Esophagus mucosa (tissue), 1 donor: ENCODE measurements around the gene HBB. TPM values are rescaled to one million over a fixed set of nuclear protein-coding genes. Genes with fewer than 3 reads are reported as not detected.

Experiments
- ATAC-seq: fragments of 200-7000 bp; cut with Tn5 transposase; one replicate; pipeline ENCODE4 v1.9.1; 2020
- total RNA-seq: library from RNA; stranded (reverse); gene quantifications from one replicate; pipeline ENCODE4 v1.2.4, GENCODE V29; 2023
- donor health status: DM: yes; HTN: yes; CAD: no.

Gene HBB
- total RNA-seq, 1 donor from 2014 or later = 20.2 TPM

DNA sequence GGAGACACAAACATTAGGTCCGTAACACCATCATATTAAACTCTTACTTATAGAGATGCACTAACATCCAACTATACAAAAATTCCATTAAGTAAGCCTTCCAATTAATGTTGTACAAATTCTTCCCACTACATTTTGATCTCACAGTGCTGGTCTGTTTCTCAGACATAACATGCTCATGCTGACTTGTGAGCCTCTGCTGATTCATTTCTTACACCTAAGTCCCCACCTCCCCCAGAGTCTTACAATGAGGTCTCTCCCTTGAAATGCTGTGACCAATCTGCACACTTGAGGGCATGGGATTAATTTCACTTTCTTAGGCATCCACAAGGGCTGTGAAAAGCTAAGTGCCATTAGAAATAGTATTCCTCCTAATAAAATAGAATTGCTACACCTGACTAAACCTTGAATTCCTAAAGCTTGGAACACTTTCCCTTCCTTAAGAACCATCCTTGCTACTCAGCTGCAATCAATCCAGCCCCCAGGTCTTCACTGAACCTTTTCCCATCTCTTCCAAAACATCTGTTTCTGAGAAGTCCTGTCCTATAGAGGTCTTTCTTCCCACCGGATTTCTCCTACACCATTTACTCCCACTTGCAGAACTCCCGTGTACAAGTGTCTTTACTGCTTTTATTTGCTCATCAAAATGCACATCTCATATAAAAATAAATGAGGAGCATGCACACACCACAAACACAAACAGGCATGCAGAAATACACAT, 20.8 kb upstream of the HBB start:
- no peak for ATAC-seq

DNA sequence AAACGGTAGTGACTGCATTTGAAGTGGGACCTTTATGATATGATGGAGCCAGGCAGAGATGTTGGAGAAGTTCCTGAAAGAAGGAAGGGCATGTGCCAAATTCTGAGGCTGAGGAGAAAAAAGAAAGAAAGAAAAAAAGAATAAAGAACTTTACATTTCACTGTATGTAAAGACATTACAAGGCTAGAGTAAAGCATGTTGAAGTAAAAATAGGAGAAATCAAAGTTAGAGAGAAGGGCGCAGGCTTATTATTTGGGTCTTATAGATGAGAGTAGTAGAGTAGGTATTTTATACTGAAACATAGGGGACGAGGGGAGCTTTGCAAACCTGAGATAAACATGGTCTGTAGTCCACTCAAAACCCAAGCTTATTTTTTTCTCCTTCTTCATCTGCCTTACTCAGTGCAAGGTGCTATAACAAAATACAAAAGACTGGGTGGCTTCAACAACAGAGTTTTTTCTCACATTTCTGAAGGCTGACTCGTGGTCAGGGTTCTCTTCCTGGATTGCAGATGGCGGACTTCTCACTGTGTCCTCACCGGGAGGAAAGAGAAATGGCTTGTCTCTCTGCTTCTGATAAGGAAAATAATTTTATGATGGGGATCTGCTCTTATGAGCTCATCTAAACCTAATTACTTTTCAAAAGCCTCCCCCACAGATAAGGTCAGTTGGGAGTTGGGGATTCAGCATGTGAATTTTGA, 20.1 kb upstream of the HBB start:
- no peak for ATAC-seq

DNA sequence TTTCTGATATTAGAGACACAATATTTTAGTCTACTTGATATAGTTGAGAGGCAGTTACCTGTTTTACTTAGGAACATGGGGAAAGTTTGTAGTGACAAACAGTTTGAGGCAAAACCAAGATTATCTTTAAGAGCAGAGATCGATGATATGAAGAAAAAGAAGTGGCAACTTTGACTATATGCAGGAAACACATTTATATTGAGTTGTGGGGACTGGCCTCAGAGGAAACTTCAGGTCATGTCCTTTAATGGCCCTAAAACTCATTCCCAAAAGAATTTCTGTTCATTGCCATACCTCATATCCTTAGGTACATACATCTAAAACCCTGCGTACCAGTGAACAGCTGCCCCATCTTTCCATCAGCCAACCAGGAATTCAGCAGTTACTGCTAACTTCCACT, 18.3 kb upstream of the HBB start:
- no peak for ATAC-seq

DNA sequence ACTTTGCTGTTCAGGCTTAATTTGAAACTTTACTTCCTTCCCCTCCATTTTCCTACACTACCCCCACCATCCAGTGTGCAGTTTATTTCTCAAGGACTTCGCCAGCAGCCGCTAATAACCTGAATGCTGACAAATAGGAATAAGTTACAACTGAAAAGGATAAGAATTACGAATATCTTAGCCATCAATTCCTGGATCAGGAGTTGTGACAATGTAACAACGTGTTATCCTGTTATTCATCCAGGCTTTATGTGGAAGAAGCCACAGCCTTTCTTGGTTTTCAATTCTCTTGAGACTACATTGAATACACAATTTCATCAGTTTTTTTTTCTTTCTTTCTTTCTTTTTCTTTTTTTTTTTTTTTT, 16.9 kb upstream of the HBB start:
- ATAC-seq = no peak

DNA sequence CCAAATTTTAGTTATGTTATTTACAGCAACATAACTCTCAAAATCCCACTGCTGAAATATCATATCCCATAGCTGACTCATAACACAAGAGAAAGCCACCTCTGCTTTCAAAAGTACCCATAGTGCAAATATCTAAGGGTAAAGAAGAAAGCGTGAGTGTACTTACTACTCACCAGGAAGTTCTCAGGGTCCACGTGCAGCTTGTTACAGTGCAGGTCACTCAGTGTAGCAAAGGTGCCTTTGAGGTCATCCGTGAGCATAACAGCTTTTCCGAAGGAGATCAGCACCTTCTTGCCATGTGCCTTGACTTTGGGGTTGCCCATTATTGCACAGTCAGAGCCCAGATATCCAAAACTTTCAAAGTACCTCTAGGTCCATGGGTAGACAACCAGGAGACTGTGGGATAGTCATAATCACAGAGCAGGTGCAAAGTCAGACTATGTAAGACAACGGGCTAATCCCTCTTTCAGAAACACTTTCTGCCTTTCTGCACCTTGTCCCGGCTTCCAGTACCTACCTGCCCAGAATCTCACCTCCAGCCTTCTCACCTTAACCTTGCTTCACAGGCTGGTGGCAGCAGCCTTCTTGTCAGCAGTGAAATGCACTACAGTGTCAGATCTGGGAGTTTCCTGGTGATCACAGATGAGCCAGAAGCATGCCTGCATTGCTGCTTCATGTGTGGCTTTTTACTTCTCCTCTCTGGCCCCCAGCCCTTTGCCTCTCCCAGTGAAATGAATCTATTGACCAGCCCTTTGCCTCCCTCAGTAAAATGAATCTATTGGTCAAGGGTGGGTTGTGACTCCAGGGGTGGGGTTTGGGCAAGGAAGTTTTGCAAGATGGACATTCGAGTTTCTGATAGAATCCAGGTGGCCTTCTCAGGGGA, 16.3 kb upstream of the HBB start:
- no peak for ATAC-seq

DNA sequence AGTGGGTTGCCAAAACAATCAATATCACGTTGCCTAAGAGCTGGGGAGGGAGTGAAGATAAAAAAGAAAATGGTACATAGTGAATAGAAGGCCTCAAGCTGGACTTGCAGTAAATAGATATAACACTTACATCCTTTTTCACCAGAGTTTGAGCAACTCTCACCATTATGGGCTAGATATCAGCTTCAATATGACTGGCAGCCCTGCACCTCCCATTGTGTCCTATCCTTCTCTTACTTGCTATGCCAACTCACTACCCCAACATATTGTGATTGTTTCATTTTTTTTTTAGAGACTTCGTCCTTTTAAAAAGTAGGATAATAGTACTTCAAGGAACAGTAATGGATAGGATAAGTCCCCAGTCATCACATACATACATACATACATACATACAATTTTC, 15.3 kb upstream of the HBB start:
- no peak for ATAC-seq

DNA sequence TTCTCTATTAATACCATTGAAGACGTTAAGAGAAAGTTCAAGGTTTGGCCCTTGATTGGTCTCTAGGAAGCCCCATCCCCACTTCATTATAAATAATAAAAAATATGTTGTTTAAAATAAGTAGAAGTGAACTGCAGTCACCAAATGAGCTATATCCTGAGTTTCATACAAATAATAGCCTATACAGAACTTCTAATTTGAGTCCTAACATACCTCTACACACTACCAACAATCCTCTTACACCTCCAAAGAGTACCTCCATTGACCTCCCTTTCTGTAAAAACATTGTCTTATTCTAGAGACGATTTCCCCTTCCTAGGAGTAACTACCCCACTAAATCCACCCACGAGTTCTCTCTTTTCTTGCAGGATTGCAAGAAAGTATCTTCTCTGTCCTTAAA, 14.6 kb upstream of the HBB start:
- no peak for ATAC-seq

DNA sequence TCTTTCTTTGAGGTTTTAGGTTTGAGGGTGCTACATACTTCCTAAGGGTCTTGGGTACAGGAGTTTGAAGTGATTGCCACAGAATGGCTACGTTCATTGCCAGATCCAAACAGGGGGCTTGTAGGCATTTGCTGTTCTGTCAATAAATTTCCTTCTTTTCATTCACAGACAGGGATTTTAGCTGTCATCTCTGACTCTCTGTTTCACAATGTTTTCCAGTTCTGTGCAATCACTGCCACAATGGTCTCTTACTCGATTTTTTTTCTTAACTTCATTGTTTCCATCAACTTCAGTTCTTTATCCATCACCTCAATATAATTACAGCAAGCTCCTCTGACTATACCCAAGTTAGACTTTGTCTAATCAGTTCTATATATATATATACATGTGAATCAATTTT, 13.6 kb upstream of the HBB start:
- ATAC-seq = no peak

DNA sequence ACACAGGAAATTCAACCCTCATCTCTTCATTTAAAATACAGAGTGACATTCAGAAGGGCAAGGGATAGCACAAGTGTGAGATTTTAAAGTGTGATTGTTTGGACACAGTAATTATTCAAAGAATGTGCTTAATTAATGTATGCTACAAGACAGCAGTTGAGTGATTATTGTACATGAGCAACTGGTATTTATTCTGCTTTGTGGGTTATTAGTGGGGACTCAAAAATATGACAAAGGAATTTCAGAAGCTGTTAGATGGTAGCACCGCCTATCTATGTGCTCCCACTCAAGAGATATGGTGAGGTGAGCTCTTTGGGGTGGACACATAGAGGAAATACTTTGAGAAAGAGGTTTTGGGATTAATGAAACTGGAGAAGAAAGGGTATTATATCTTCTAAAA, 13.2 kb upstream of the HBB start:
- ATAC-seq = no peak

DNA sequence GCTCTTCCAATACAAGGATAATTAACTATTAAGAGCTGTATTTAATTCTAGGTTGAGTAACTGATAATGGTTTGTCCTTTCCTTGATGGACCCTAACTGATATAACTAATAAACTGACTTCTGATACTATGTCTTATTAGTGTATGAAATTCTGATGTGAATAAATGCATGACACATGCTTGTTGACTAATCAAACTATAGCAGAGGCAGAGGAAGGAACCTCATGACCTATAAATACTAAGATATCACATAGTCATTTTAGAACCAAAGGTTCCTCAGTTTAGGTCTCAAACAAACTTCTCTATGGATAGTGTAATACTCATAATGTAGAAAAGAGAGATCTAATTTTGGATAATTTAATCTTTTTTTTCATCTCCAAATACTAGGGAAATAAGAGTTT, 12.2 kb upstream of the HBB start:
- ATAC-seq = no peak

DNA sequence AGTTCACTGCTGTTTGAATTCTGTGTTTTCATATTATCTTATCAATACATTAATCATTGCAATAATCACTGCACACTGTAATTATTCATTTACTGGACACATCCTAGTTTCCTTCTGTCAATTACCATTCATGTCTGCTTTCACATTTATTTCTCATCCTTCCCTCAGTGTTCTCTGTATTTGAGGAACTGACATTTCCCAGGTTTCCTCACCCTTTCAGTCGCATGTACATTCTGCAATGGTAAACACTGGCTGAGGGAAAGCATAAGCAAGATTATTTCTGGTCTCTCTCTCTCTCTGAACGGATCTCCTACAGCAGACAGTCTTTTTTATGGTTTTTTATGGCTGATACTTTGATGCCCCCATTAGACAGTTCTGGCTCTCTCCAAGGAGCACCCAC, 11.6 kb upstream of the HBB start:
- no peak for ATAC-seq

DNA sequence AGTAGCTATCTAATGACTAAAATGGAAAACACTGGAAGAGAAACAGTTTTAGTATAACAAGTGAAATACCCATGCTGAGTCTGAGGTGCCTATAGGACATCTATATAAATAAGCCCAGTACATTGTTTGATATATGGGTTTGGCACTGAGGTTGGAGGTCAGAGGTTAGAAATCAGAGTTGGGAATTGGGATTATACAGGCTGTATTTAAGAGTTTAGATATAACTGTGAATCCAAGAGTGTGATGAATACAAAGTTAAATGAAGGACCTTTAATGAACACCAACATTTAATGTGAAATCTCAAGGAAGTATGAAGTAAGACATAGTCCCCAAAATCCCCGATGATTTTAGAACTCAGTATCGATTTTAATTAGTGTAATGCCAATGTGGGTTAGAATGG, 10.5 kb upstream of the HBB start:
- ATAC-seq = no peak

DNA sequence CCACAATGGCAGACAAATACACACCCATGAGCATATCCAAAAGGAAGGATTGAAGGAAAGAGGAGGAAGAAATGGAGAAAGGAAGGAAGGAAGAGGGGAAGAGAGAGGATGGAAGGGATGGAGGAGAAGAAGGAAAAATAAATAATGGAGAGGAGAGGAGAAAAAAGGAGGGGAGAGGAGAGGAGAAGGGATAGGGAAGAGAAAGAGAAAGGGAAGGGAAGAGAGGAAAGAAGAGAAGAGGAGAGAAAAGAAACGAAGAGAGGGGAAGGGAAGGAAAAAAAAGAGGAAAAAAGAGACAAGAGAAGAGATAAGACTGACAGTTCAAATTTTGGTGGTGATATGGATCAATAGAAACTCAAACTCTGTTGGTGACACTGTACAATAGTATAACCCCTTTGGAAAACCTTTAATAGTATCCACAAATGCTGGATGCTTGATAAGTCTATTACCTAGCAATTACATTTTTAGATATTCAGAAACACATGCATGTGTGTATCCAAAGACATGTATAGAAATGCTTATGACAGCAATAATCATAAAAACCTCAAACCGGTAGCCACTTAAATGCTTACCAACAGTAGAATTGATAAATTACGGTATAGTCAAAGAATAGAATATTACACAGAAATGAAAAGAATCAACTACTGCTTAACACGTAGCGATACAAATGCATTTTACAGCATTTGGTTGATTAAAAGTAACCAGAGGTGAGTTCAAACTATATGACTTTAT, 8.7 kb upstream of the HBB start:
- no peak for ATAC-seq

DNA sequence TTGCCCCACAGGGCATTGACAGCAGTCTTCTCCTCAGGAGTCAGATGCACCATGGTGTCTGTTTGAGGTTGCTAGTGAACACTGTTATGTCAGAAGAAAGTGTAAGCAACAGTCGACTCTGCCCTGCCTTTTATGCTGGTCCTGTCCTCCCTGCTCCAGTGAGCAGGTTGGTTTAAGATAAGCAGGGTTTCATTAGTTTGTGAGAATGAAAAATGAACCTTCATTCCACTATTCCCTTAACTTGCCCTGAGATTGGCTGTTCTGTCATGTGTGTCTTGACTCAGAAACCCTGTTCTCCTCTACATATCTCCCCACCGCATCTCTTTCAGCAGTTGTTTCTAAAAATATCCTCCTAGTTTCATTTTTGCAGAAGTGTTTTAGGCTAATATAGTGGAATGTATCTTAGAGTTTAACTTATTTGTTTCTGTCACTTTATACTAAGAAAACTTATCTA, 7.5 kb upstream of the HBB start, which contains the start of gene HBD:
Gene HBD, minus strand, starts transcription at position 103 of the 454 bp plus-strand sequence. Its CDS starts 50 bp downstream, at position 53.
- ATAC-seq = no peak

DNA sequence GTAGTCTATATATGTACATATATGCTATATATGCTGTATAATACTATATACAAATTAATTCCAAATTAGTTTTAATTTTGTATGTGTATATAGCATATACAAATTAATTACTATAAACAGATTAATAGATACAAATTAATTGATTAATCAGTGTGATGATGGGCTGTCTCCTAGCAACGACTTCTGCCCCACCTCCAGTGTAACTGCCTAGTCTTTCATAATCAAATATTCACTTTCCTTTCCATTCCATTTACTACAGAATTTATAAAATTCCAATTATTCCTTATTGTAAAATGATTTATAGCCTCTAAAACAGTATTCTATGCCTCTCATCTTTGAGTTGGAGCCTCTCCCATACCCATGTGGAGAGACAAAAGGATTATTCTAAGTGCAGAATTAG, 6.4 kb upstream of the HBB start:
- ATAC-seq = no peak

DNA sequence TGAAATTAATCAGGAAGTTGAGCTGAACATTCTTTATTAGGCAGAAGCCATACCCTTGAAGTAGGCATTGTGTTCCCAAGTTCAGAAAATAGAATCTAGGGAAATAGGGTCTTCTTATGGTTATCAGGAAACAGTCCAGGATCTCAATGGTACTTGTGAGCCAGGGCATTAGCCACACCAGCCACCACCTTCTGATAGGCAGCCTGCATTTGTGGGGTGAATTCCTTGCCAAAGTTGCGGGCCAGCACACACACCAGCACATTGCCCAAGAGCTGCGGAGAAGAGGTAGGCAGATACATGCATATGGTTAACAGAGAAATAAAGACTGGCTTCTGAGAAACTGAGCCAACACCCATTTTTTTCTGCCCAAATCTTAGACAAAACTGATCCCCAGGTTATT, 6.0 kb upstream of the HBB start:
- ATAC-seq = no peak

DNA sequence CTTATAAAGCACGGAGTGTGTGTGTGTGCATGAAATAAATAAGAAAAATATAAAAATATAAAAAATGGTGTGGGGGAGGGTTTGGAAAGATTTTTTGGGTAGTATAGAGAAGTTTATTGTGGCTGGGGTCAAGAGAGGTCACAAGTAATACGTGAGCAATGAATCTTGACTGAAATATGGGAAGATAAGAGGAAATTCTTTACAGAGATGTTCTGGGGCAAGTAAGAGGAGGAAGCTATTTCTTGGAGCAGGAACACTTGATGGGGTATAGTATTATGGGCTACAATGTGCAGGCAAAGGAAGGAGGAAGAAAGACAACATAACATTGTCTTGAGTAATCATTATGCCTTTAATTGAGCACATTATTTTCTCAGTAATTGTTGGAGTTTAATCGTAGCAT, 5.3 kb upstream of the HBB start:
- no peak for ATAC-seq

DNA sequence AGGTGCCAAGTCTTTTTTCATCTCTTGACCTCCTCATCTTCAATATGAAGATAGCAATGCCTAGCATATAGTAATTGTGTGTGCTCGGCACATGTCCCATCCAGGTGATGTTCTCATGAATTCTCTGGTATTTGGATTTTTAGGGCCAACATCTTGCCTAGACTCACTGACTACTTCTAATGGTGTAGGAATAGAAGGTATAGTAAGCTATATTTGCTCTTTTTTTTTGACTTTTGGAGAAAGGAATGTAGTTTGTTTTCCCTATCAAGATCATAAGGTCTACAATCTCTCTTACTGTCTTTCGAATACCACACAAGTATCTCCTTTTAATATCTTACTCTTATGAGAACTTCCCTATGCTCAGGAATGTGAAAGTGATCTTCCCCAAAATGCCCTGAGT, 4.2 kb upstream of the HBB start:
- no peak for ATAC-seq

DNA sequence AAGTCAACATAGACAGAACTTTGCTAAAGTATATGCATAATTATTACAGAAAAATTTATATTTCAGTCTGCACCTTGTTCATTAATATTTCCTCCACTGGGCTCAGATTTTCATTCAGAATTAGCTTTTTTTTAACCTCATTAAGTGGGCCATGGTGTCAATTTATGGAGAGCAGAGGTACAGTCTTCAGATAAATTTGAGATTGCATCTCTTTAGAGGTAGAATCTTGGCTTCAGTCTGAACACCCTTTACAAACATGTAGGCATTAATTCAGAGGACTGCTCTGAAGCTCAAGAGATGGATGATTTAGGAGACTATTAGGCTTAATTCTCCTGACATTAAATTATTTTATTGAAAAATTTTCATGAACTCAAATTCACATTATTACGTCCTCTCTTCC, 3.4 kb upstream of the HBB start:
- no peak for ATAC-seq

DNA sequence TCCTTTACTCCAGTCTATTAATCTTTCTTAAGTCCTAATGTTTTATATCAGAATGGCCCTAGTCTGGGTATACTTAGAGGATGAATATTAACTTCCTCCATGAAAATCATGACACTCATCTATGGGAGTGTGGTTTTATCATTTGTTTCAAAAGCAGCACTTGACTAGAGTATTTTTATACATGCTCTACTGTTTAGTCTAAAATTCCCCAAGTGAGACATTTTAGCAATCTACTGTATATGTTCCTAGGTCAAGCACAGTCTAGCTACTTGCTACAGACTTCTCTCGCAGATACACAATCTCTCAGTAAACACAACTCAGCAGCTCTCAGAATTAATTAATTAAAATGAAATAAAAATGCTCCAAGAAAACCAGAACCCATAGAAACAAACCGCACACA, 2.9 kb upstream of the HBB start:
- ATAC-seq = no peak

DNA sequence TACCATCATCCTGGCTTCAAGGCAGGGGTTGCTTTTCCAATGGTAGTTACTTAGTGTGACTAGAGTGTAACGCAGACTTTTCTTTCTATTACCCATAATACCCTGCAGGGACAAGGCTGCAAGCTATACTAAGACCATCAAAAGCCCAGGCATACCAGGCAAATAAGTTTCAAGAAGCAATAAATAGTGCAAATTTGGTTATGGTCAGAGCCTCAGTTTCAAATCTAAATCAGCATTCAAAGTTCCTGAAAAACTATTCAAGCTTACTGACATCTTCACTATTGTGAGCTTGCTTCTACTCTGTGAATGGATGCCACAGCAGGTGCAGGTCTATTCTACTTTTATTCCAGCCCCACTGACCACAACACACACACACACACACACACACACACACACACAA, 2.5 kb upstream of the HBB start:
- ATAC-seq = no peak

DNA sequence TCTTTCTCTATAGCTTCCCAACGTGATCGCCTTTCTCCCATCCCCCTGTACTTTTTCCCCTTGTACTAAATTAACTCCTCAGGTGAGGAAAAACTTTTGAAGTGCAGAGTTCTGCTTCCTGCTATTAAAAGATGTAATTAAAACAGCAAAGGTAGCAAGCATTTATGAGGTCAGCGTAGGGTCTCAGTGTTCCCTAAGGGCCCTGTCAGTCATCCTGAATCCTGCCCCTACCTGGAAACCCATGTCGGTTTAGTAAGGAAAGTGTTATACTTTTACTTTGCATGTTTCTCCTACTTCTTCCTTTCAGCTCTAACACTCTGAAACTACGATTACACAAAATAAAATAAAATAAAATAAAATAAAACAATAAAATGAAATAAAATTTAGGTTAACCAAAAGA, 1.3 kb upstream of the HBB start:
- ATAC-seq = no peak

DNA sequence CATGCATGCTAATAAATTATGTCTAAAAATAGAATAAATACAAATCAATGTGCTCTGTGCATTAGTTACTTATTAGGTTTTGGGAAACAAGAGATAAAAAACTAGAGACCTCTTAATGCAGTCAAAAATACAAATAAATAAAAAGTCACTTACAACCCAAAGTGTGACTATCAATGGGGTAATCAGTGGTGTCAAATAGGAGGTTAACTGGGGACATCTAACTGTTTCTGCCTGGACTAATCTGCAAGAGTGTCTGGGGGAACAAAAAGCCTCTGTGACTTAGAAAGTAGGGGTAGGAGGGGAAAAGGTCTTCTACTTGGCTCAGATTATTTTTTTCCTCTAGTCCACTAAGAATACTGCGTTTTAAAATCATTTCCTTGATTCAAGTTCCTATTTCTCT, 810 bp upstream of the HBB start:
- no peak for ATAC-seq
